Measurements from ENCODE around the gene ZC2HC1B.
A peak's percentile ranks its signal among the peaks of the same experiment; 100 is the strongest.
"Not testable (repeated sequence)": the region's sequence is repeated elsewhere in the genome, so short reads cannot be mapped to it uniquely, and the experiment has no call there.

ZC2HC1B gene

DNA sequence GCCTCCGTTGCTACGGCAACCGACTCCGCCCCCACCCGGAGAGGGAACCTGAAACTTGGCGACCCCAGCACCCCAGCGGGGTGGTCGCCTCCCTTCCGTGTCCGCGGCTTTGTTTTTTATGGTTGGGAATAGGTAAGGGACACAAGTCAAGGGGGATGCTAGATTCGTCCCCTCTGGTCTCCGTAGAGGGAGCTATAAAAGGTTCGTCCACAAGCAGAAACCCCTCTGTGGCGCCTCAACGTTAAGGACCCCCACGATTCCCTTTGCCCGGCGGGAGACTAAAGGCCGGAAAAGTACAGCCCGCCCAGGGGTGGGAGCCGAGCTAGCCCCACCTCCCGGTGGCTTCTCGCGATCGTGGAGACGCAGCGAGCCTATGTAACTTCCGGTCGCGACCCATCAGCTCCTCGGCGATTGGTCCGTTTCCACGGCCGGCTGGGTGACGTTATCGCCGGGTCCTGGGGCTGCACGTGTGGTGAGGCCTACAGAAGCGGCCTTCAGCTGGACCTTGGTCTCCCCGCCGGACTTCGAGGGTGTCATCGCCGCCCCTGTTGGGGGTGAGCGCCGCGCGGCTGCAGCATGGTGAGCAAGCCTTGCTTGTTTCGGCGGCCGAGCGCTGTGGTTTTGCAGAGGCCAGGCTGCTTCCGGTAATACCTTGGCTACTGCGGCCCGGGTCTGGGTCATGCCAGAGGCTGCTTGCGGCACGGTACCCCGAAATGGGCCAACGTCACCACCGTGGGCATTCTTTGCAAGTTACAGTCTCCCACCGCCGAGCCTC lies 21.2 kb upstream of the ZC2HC1B start, which contains the start of gene LTV1:
Gene LTV1, plus strand, starts transcription at position 437 of the 775 bp plus-strand sequence. Its CDS starts 140 bp downstream, at position 577.
- Histone ChIP-seq H3K4me1 (ENCODE audit: control insufficient read depth in 1 of 2, insufficient read depth in 2 of 2, low read length in 2 of 2) (peaks cover 6 to 16% of the 10 kb centered on the region in 2 donors), H3K4me3 (ENCODE audit: low read depth in 1 of 2, low read length in 2 of 2) (peak within 1 kb of the TSS; percentile 88 to 92), H3K9me3 (ENCODE audit: control insufficient read depth in 1 of 2, low read length in 2 of 2) (no peaks in the 10 kb centered on the region), H3K27me3 (ENCODE audit: low read depth, low read length) (no peaks in the 10 kb centered on the region), H3K36me3 (ENCODE audit: control insufficient read depth in 1 of 2, insufficient read depth in 2 of 2, low read length in 2 of 2) (peaks cover 30 to 38% of the 10 kb centered on the region in 2 donors), H3K27ac (ENCODE audit: low read length) (peak within 1 kb of the TSS; percentile 99)

DNA sequence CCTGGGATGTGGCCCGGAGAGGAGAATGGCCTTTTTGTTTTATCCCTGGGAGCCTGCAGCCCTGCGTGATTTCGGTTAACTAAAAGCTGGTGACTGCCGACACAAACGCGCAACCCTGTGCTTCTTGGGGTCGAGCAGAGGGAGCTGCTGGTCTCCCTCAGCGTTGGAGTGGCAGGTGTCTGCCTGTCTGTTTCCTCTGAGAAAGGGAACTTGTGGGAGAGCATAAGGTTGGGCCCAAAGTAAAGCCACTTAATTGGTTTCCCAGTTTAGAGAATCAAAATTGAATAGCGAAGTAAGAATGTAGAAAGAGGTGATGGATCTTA lies 20.6 kb upstream of the ZC2HC1B start:
- peaks cover 6 to 16% of the 10 kb centered on the region in 2 donors for H3K4me1 ChIP-seq (ENCODE audit: control insufficient read depth in 1 of 2, insufficient read depth in 2 of 2, low read length in 2 of 2)
- H3K4me3 ChIP-seq (ENCODE audit: low read depth in 1 of 2, low read length in 2 of 2) = peak overlapping the region; percentile 88 to 92
- H3K27ac ChIP-seq (ENCODE audit: low read length) = peak overlapping the region; percentile 99
- H3K27me3 ChIP-seq (ENCODE audit: low read depth, low read length) = no peaks in the 10 kb centered on the region
- H3K9me3 ChIP-seq (ENCODE audit: control insufficient read depth in 1 of 2, low read length in 2 of 2) = no peaks in the 10 kb centered on the region
- peaks cover 35 to 43% of the 10 kb centered on the region in 2 donors for H3K36me3 ChIP-seq (ENCODE audit: control insufficient read depth in 1 of 2, insufficient read depth in 2 of 2, low read length in 2 of 2)

DNA sequence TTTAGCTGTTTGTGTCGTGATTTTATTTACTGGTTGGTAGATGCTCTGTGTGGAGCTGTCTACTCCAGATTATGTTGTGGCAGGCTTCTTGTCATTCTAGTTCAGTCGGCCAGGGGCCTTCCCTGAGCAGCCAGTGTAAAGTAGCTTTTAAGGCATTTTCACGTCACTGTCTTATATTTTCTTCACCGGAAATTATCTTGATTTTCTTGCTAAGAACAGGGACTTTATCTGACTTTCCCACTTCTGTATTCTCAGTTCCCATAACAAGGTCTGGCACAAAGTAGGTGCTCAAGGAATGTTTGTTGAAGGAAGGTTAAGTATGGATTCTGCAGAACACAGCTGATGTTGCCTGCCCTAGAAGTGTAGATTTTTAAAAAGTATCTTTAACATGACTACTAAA lies 20.3 kb upstream of the ZC2HC1B start:
- peaks cover 39 to 43% of the 10 kb centered on the region in 2 donors for H3K36me3 ChIP-seq (ENCODE audit: control insufficient read depth in 1 of 2, insufficient read depth in 2 of 2, low read length in 2 of 2)
- no peaks in the 10 kb centered on the region for H3K27me3 ChIP-seq (ENCODE audit: low read depth, low read length)
- H3K4me1 ChIP-seq (ENCODE audit: control insufficient read depth in 1 of 2, insufficient read depth in 2 of 2, low read length in 2 of 2) = peaks cover 6 to 16% of the 10 kb centered on the region in 2 donors
- H3K27ac ChIP-seq (ENCODE audit: low read length) = peak overlapping the region; percentile 99
- H3K4me3 ChIP-seq (ENCODE audit: low read depth in 1 of 2, low read length in 2 of 2) = peak overlapping the region; percentile 88 to 92
- no peaks in the 10 kb centered on the region for H3K9me3 ChIP-seq (ENCODE audit: control insufficient read depth in 1 of 2, low read length in 2 of 2)

DNA sequence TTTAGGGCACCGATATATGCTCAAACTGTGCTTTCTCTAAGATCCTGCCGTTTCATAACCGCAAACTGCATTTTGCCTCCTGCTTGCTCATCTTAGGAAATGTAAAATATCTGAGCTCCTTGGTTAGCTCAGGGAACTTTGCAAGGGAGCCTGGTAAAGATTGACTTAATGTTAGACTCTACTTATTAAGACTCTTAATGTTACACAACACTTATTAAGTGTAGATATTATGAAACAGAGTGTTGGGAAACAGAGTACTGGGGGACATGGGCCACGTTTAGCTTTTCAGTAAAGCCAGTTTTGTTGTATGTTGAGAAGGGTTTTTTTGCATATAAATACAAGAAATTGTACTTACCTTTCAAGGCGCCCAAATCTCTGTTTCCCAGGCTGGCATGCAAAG lies 19.2 kb upstream of the ZC2HC1B start:
- peaks cover 48 to 51% of the 10 kb centered on the region in 2 donors for H3K36me3 ChIP-seq (ENCODE audit: control insufficient read depth in 1 of 2, insufficient read depth in 2 of 2, low read length in 2 of 2)
- no peak overlapping the region for H3K4me3 ChIP-seq (ENCODE audit: low read depth in 1 of 2, low read length in 2 of 2)
- H3K27ac ChIP-seq (ENCODE audit: low read length) = no peak overlapping the region
- peaks cover 6 to 16% of the 10 kb centered on the region in 2 donors for H3K4me1 ChIP-seq (ENCODE audit: control insufficient read depth in 1 of 2, insufficient read depth in 2 of 2, low read length in 2 of 2)
- no peaks in the 10 kb centered on the region for H3K9me3 ChIP-seq (ENCODE audit: control insufficient read depth in 1 of 2, low read length in 2 of 2)
- H3K27me3 ChIP-seq (ENCODE audit: low read depth, low read length) = no peaks in the 10 kb centered on the region

DNA sequence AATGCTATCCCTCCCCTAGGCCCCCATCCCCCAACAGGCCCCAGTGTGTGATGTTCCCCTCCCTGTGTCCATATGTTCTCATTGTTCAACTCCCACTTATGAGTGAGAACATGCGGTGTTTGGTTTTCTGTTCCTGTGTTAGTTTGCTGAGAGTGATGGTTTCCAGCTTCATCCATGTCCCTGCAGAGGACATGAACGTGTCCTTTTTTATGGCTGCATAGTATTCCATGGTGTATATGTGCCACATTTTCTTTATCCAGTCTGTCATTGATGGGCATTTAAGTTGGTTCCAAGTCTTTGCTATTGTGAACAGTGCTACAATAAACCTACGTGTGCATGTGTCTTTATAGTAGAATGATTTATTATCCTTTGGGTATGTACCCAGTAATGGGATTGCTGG lies 12.6 kb upstream of the ZC2HC1B start:
- peaks cover 43 to 61% of the 10 kb centered on the region in 2 donors for H3K36me3 ChIP-seq (ENCODE audit: control insufficient read depth in 1 of 2, insufficient read depth in 2 of 2, low read length in 2 of 2)
- not testable (repeated sequence) for H3K27ac ChIP-seq (ENCODE audit: low read length)

DNA sequence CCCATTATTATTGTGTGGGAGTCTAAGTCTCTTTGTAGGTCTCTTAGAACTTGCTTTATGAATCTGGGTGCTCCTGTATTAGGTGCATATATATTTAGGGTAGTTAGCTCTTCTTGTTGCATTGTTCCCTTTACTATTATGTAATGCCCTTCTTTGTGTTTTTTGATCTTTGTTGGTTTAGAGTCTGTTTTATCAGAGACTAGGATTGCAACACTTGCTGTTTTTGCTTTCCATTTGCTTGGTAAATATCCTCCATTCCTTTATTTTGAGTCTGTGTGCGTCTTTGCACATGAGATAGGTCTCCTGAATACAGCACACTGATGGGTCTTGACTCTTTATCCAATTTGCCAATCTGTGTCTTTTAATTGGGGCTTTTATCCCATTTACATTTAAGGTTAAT lies 9.2 kb upstream of the ZC2HC1B start:
- H3K9me3 ChIP-seq (ENCODE audit: control insufficient read depth in 1 of 2, low read length in 2 of 2); H3K27ac ChIP-seq (ENCODE audit: low read length); H3K4me1 ChIP-seq (ENCODE audit: control insufficient read depth in 1 of 2, insufficient read depth in 2 of 2, low read length in 2 of 2); H3K4me3 ChIP-seq (ENCODE audit: low read depth in 1 of 2, low read length in 2 of 2); H3K27me3 ChIP-seq (ENCODE audit: low read depth, low read length): not testable (repeated sequence)
- peaks cover 41 to 52% of the 10 kb centered on the region in 2 donors for H3K36me3 ChIP-seq (ENCODE audit: control insufficient read depth in 1 of 2, insufficient read depth in 2 of 2, low read length in 2 of 2)

More for the DNA sequence above, 12.6 kb upstream of the ZC2HC1B start:
- H3K9me3 ChIP-seq (ENCODE audit: control insufficient read depth in 1 of 2, low read length in 2 of 2); H3K4me1 ChIP-seq (ENCODE audit: control insufficient read depth in 1 of 2, insufficient read depth in 2 of 2, low read length in 2 of 2); H3K4me3 ChIP-seq (ENCODE audit: low read depth in 1 of 2, low read length in 2 of 2); H3K27me3 ChIP-seq (ENCODE audit: low read depth, low read length): not testable (repeated sequence)

DNA sequence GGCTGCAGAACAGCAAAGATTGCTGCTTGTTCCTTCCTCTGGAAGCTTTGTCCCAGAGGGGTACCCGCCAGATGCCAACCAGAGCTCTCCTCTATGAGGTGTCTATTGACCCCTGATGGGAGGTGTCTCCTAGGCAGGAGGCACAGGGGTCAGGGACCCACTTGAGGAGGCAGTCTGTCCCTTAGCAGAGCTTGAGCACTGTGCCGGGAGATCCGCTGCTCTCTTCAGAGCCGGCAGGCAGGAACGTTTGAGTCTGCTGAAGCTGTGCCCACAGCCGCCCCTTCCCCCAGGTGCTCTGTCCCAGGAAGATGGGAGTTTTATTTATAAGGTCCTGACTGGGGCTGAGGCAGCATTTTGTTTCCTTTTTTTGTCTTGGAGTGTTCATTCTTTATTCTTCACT lies 7.5 kb upstream of the ZC2HC1B start:
- not testable (repeated sequence) for H3K27me3 ChIP-seq (ENCODE audit: low read depth, low read length); H3K9me3 ChIP-seq (ENCODE audit: control insufficient read depth in 1 of 2, low read length in 2 of 2); H3K4me3 ChIP-seq (ENCODE audit: low read depth in 1 of 2, low read length in 2 of 2); H3K4me1 ChIP-seq (ENCODE audit: control insufficient read depth in 1 of 2, insufficient read depth in 2 of 2, low read length in 2 of 2); H3K27ac ChIP-seq (ENCODE audit: low read length)
- peaks cover 36 to 52% of the 10 kb centered on the region in 2 donors for H3K36me3 ChIP-seq (ENCODE audit: control insufficient read depth in 1 of 2, insufficient read depth in 2 of 2, low read length in 2 of 2)

DNA sequence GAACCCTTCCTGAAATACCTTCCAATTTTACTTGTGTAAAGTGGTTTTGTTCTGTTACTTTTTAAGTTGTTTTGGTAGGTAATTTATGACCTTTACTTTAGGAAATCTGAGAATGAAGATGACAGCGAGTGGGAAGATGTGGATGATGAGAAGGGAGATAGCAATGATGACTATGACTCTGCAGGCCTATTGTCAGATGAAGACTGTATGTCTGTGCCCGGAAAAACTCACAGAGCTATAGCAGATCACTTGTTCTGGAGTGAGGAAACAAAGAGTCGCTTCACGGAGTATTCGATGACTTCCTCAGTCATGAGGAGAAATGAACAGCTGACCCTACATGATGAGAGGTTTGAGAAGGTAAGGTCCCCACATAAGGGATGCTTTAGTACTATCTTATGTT lies 6.6 kb upstream of the ZC2HC1B start:
- H3K36me3 ChIP-seq (ENCODE audit: control insufficient read depth in 1 of 2, insufficient read depth in 2 of 2, low read length in 2 of 2) = peaks cover 39 to 54% of the 10 kb centered on the region in 2 donors
- H3K27me3 ChIP-seq (ENCODE audit: low read depth, low read length) = no peaks in the 10 kb centered on the region
- H3K9me3 ChIP-seq (ENCODE audit: control insufficient read depth in 1 of 2, low read length in 2 of 2) = peaks cover 0 to 8% of the 10 kb centered on the region in 2 donors
- no peak overlapping the region for H3K27ac ChIP-seq (ENCODE audit: low read length)
- peaks cover 0 to under 1% of the 10 kb centered on the region in 2 donors for H3K4me1 ChIP-seq (ENCODE audit: control insufficient read depth in 1 of 2, insufficient read depth in 2 of 2, low read length in 2 of 2)
- H3K4me3 ChIP-seq (ENCODE audit: low read depth in 1 of 2, low read length in 2 of 2) = no peak overlapping the region

DNA sequence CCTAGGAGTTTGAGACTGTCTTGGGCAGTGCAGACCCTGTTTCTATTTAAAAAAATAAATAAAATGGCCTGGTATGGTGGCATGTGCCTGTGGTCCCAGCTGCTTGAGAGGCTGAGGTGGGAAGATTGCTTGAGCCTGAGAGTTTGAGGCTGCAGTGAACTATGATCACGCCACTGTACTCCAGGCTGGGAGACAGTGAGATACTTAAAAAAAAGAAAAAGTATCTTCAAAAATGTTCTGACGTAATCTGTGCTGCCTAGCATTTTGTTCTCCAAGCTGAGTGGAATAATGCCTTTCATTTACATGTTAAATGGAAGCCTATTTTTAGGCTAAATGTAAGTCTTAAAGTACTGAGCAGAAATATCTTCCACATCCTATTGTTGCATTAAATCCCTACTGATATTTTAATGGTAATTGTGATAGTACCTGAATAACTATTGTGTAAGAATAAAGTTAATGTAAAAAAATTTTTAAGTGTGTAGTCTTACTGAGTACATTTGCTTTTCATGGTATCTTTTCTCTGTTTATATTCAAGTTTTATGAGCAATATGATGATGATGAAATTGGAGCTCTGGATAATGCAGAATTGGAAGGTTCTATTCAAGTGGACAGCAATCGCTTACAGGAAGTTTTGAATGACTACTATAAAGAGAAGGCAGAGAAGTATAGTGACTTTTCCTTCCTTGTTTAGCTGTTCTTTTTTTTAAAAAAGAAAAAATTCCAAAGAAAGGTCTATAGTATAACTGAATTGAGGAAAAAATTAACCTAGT lies 4.2 kb upstream of the ZC2HC1B start:
- no peak overlapping the region for H3K4me3 ChIP-seq (ENCODE audit: low read depth in 1 of 2, low read length in 2 of 2)
- H3K36me3 ChIP-seq (ENCODE audit: control insufficient read depth in 1 of 2, insufficient read depth in 2 of 2, low read length in 2 of 2) = peaks cover 47 to 58% of the 10 kb centered on the region in 2 donors
- H3K4me1 ChIP-seq (ENCODE audit: control insufficient read depth in 1 of 2, insufficient read depth in 2 of 2, low read length in 2 of 2) = peaks cover 0 to 16% of the 10 kb centered on the region in 2 donors
- H3K27ac ChIP-seq (ENCODE audit: low read length) = no peak overlapping the region
- peaks cover 0 to 2% of the 10 kb centered on the region in 2 donors for H3K9me3 ChIP-seq (ENCODE audit: control insufficient read depth in 1 of 2, low read length in 2 of 2)
- no peaks in the 10 kb centered on the region for H3K27me3 ChIP-seq (ENCODE audit: low read depth, low read length)

DNA sequence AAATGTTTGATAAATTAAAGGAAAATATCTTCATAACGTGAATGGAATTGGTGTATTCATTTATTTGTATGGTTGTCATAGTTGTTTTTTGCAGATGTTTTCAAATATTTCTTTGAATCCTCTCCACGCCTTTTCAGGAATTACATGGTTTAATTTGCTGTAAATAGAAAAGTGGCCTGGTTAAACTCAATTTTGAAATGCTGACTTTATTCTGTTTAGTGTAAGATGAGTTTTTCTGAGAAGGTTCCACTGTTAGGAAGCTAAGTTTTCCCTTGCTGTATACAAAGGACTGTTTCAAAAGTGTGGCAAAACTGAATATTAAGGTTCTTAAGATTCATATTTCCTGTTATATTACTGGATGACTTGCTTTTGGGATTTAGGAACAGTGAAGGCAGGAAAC lies 503 bp upstream of the ZC2HC1B start:
- no peaks in the 10 kb centered on the region for H3K27me3 ChIP-seq (ENCODE audit: low read depth, low read length)
- H3K27ac ChIP-seq (ENCODE audit: low read length) = peak overlapping the region; percentile 33
- no peaks in the 10 kb centered on the region for H3K9me3 ChIP-seq (ENCODE audit: control insufficient read depth in 1 of 2, low read length in 2 of 2)
- H3K4me1 ChIP-seq (ENCODE audit: control insufficient read depth in 1 of 2, insufficient read depth in 2 of 2, low read length in 2 of 2) = peaks cover 0 to 21% of the 10 kb centered on the region in 2 donors
- H3K36me3 ChIP-seq (ENCODE audit: control insufficient read depth in 1 of 2, insufficient read depth in 2 of 2, low read length in 2 of 2) = peaks cover 30% of the 10 kb centered on the region in 2 donors
- H3K4me3 ChIP-seq (ENCODE audit: low read depth in 1 of 2, low read length in 2 of 2) = no peak overlapping the region

DNA sequence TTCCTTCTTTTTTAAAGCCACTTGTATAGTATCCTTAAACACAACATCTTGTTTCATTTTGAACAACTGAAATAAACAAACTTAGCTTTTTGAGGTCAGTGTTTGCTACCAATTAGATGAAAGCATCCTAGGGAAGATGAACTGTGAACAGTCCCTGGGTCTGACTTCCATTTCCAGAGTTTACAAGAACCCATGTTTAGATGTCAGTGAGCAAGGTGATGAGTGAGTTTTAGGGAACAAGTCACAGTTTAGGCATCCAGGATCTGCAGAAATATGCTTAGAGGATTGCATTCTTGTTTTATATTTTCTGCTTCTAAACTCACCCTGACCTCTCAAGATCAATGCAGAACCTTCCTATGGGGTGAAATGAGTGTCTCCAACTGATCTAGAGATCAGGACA lies 3.0 kb downstream of the ZC2HC1B start:
- H3K4me1 ChIP-seq (ENCODE audit: control insufficient read depth in 1 of 2, insufficient read depth in 2 of 2, low read length in 2 of 2) = peaks cover 0 to 21% of the 10 kb centered on the region in 2 donors

More for the DNA sequence above, 3.0 kb downstream of the ZC2HC1B start:
- Histone ChIP-seq H3K27me3 (ENCODE audit: low read depth, low read length) (no peaks in the 10 kb centered on the region), H3K36me3 (ENCODE audit: control insufficient read depth in 1 of 2, insufficient read depth in 2 of 2, low read length in 2 of 2) (peaks cover 9 to 18% of the 10 kb centered on the region in 2 donors), H3K9me3 (ENCODE audit: control insufficient read depth in 1 of 2, low read length in 2 of 2) (no peaks in the 10 kb centered on the region), H3K4me3 (ENCODE audit: low read depth in 1 of 2, low read length in 2 of 2) (no peak overlapping the region), H3K27ac (ENCODE audit: low read length) (no peak overlapping the region)
